ENCODE measurements around the gene HADH.

The HADH gene

GRCh38 chr4:108024085-108024877, 34.6 kb downstream of the HADH start:
- Histone ChIP-seq H3K36me3 (ENCODE audit: control insufficient read depth in 1 of 2, insufficient read depth in 2 of 2, low read length in 2 of 2) (peaks cover 9 to 15% of the 10 kb centered on the region in 2 experiments), H3K79me2 (ENCODE audit: control insufficient read depth, insufficient read depth, low read length, poor library complexity) (no peaks in the 10 kb centered on the region), H4K8ac (ENCODE audit: low read depth, low read length) (no peak overlapping the region), H3K4me2 (ENCODE audit: low read length) (no peak overlapping the region), H3K23ac (ENCODE audit: low read length) (no peak overlapping the region), H2AFZ (ENCODE audit: insufficient read depth, low read length, poor library complexity) (no peak overlapping the region), H3K27me3 (ENCODE audit: insufficient read depth, low read length) (no peaks in the 10 kb centered on the region), H3K18ac (ENCODE audit: low read length) (no peak overlapping the region), H3K79me1 (ENCODE audit: low read length) (peaks cover 1% of the 10 kb centered on the region), H3K9me3 (ENCODE audit: insufficient read depth, low read depth, low read length) (no peaks in the 10 kb centered on the region), H3K4me1 (ENCODE audit: control insufficient read depth in 1 of 2, insufficient read depth in 2 of 2, low read length in 2 of 2) (peaks cover 0 to 3% of the 10 kb centered on the region in 2 experiments), H4K91ac (ENCODE audit: low read depth, low read length) (no peak overlapping the region), H3K9ac (ENCODE audit: low read length) (no peak overlapping the region), H3K4me3 (ENCODE audit: low read depth, low read length) (no peak overlapping the region), H2BK120ac (ENCODE audit: insufficient read depth, low read length, poor library complexity) (no peak overlapping the region), H2BK5ac (ENCODE audit: low read depth, low read length, poor library complexity) (no peak overlapping the region), H3K14ac (ENCODE audit: low read length) (no peak overlapping the region), H3K27ac (ENCODE audit: low read depth, low read length) (no peak overlapping the region), H4K12ac (ENCODE audit: low read depth, low read length) (no peak overlapping the region), H2AK5ac (ENCODE audit: low read length) (no peak overlapping the region), H2BK12ac (ENCODE audit: low read length) (no peak overlapping the region), H3K4ac (ENCODE audit: low read depth, low read length) (no peak overlapping the region)
- no CpG with 5 or more reads among the region's 5 CpGs for WGBS (ENCODE audit: extremely low coverage, insufficient coverage, insufficient read length)
- no peak for DNase-seq

DNA sequence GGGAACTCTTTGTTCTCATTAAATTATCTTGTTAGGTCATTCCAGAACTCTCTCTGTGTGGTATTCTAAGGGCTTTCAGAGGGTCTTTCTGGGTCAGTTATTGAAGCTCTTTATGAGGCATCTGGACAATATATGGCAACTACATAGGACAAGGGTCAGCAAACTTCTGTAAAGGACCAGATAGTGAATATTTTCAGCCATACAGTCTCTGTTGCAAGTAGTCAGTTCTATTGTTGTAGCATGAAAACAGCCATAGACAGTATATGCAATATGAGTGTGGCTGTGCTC, 35.1 kb downstream of the HADH start:
- no peaks in the 10 kb centered on the region for H3K27me3 ChIP-seq (ENCODE audit: insufficient read depth, low read length)
- H3K4me1 ChIP-seq (ENCODE audit: control insufficient read depth in 1 of 2, insufficient read depth in 2 of 2, low read length in 2 of 2) = peaks cover 0 to 3% of the 10 kb centered on the region in 2 experiments
- no peak overlapping the region for H3K27ac ChIP-seq (ENCODE audit: low read depth, low read length)
- no peak overlapping the region for H3K14ac ChIP-seq (ENCODE audit: low read length)
- no peak overlapping the region for H3K9ac ChIP-seq (ENCODE audit: low read length)
- no peak overlapping the region for H3K4me3 ChIP-seq (ENCODE audit: low read depth, low read length)
- H3K79me2 ChIP-seq (ENCODE audit: control insufficient read depth, insufficient read depth, low read length, poor library complexity) = no peaks in the 10 kb centered on the region
- H2AFZ ChIP-seq (ENCODE audit: insufficient read depth, low read length, poor library complexity) = no peak overlapping the region
- peaks cover 1% of the 10 kb centered on the region for H3K79me1 ChIP-seq (ENCODE audit: low read length)
- peaks cover 9% of the 10 kb centered on the region in 2 experiments for H3K36me3 ChIP-seq (ENCODE audit: control insufficient read depth in 1 of 2, insufficient read depth in 2 of 2, low read length in 2 of 2)
- no peak overlapping the region for H2AK5ac ChIP-seq (ENCODE audit: low read length)
- H2BK120ac ChIP-seq (ENCODE audit: insufficient read depth, low read length, poor library complexity) = no peak overlapping the region
- H2BK12ac ChIP-seq (ENCODE audit: low read length) = no peak overlapping the region
- H2BK5ac ChIP-seq (ENCODE audit: low read depth, low read length, poor library complexity) = no peak overlapping the region
- no peaks in the 10 kb centered on the region for H3K9me3 ChIP-seq (ENCODE audit: insufficient read depth, low read depth, low read length)
- H4K8ac ChIP-seq (ENCODE audit: low read depth, low read length) = no peak overlapping the region
- no peak overlapping the region for H3K23ac ChIP-seq (ENCODE audit: low read length)
- no peak overlapping the region for H4K12ac ChIP-seq (ENCODE audit: low read depth, low read length)
- H4K91ac ChIP-seq (ENCODE audit: low read depth, low read length) = no peak overlapping the region
- no peak overlapping the region for H3K4ac ChIP-seq (ENCODE audit: low read depth, low read length)
- DNase-seq = no peak
- H3K18ac ChIP-seq (ENCODE audit: low read length) = no peak overlapping the region
- H3K4me2 ChIP-seq (ENCODE audit: low read length) = no peak overlapping the region

- H3K27ac ChIP-seq (ENCODE audit: low read depth, low read length) = no peak overlapping the region
- no peak overlapping the region for H2BK5ac ChIP-seq (ENCODE audit: low read depth, low read length, poor library complexity)
- peaks cover 1% of the 10 kb centered on the region for H3K79me1 ChIP-seq (ENCODE audit: low read length)
- H3K4ac ChIP-seq (ENCODE audit: low read depth, low read length) = no peak overlapping the region
- H4K12ac ChIP-seq (ENCODE audit: low read depth, low read length) = no peak overlapping the region
- no CpG with 5 or more reads among the region's 9 CpGs for WGBS (ENCODE audit: extremely low coverage, insufficient coverage, insufficient read length)
- H3K27me3 ChIP-seq (ENCODE audit: insufficient read depth, low read length) = no peaks in the 10 kb centered on the region
- no peak overlapping the region for H3K9ac ChIP-seq (ENCODE audit: low read length)
- no peak overlapping the region for H3K4me3 ChIP-seq (ENCODE audit: low read depth, low read length)
- no peak overlapping the region for H2BK12ac ChIP-seq (ENCODE audit: low read length)
- H3K36me3 ChIP-seq (ENCODE audit: control insufficient read depth in 1 of 2, insufficient read depth in 2 of 2, low read length in 2 of 2) = peaks cover 6 to 8% of the 10 kb centered on the region in 2 experiments
- no peak overlapping the region for H3K14ac ChIP-seq (ENCODE audit: low read length)
- no peak overlapping the region for H3K23ac ChIP-seq (ENCODE audit: low read length)
- no peak overlapping the region for H2AK5ac ChIP-seq (ENCODE audit: low read length)
- no peak overlapping the region for H4K8ac ChIP-seq (ENCODE audit: low read depth, low read length)
- no peaks in the 10 kb centered on the region for H3K79me2 ChIP-seq (ENCODE audit: control insufficient read depth, insufficient read depth, low read length, poor library complexity)
- peak overlapping the region; percentile 0 for H4K91ac ChIP-seq (ENCODE audit: low read depth, low read length)
- H3K4me1 ChIP-seq (ENCODE audit: control insufficient read depth in 1 of 2, insufficient read depth in 2 of 2, low read length in 2 of 2) = peaks cover 0 to 3% of the 10 kb centered on the region in 2 experiments
- DNase-seq = no peak
- H2AFZ ChIP-seq (ENCODE audit: insufficient read depth, low read length, poor library complexity) = no peak overlapping the region
- no peak overlapping the region for H2BK120ac ChIP-seq (ENCODE audit: insufficient read depth, low read length, poor library complexity)
- H3K4me2 ChIP-seq (ENCODE audit: low read length) = no peak overlapping the region
- no peak overlapping the region for H3K18ac ChIP-seq (ENCODE audit: low read length)
- H3K9me3 ChIP-seq (ENCODE audit: insufficient read depth, low read depth, low read length) = no peaks in the 10 kb centered on the region
Measured at GRCh38 chr4:108029016-108029720, 39.5 kb downstream of the HADH start.

- Histone ChIP-seq H3K4ac (ENCODE audit: low read depth, low read length) (no peak overlapping the region), H3K4me3 (ENCODE audit: low read depth, low read length) (no peak overlapping the region), H3K23ac (ENCODE audit: low read length) (no peak overlapping the region), H2AFZ (ENCODE audit: insufficient read depth, low read length, poor library complexity) (no peak overlapping the region), H2BK5ac (ENCODE audit: low read depth, low read length, poor library complexity) (no peak overlapping the region), H2AK5ac (ENCODE audit: low read length) (no peak overlapping the region), H3K79me1 (ENCODE audit: low read length) (peaks cover 1% of the 10 kb centered on the region), H2BK12ac (ENCODE audit: low read length) (no peak overlapping the region), H3K27me3 (ENCODE audit: insufficient read depth, low read length) (no peaks in the 10 kb centered on the region), H3K36me3 (ENCODE audit: control insufficient read depth in 1 of 2, insufficient read depth in 2 of 2, low read length in 2 of 2) (peaks cover 6 to 11% of the 10 kb centered on the region in 2 experiments), H3K14ac (ENCODE audit: low read length) (no peak overlapping the region), H3K4me1 (ENCODE audit: control insufficient read depth in 1 of 2, insufficient read depth in 2 of 2, low read length in 2 of 2) (peaks cover 0 to 3% of the 10 kb centered on the region in 2 experiments), H3K79me2 (ENCODE audit: control insufficient read depth, insufficient read depth, low read length, poor library complexity) (no peaks in the 10 kb centered on the region), H3K9ac (ENCODE audit: low read length) (no peak overlapping the region), H4K8ac (ENCODE audit: low read depth, low read length) (no peak overlapping the region), H2BK120ac (ENCODE audit: insufficient read depth, low read length, poor library complexity) (no peak overlapping the region), H4K91ac (ENCODE audit: low read depth, low read length) (no peak overlapping the region), H3K4me2 (ENCODE audit: low read length) (no peak overlapping the region), H4K12ac (ENCODE audit: low read depth, low read length) (no peak overlapping the region), H3K18ac (ENCODE audit: low read length) (no peak overlapping the region), H3K9me3 (ENCODE audit: insufficient read depth, low read depth, low read length) (no peaks in the 10 kb centered on the region), H3K27ac (ENCODE audit: low read depth, low read length) (no peak overlapping the region)
- DNase-seq = no peak
- no CpG with 5 or more reads among the region's 5 CpGs for WGBS (ENCODE audit: extremely low coverage, insufficient coverage, insufficient read length)
Measured at GRCh38 chr4:108029731-108030130, 40.0 kb downstream of the HADH start.

All from trophoblast cell (in vitro differentiated cells and primary cell).